Stimulated activated naive B cell treated with anti-CD40 and anti-IgM and Interleukin-4, amounts not matched to agents 10 μg/mL and 1 μg/mL and 100 μg/mL, for 72 hours (primary cell): ENCODE measurements around the gene MORN4.
"Not testable (repeated sequence)": the region's sequence is repeated elsewhere in the genome, so short reads cannot be mapped to it uniquely, and the experiment has no call there.

ENCODE experiments used
- ATAC-seq, 2 donors: fragments of 150-1000 bp; cut with Tn5 transposase; replicated peaks; 2 replicates each; pipeline ENCODE4 v1.10.0; 2021; ENCODE audit warnings: moderate library complexity in 1 of 2
- DNase-seq: peaks from one replicate; pipeline ENCODE4 v3.0.0; 2021
- H3K27ac Mint-ChIP-seq: one replicate; pipeline ENCODE4 v1.8.0; 2022; ENCODE audit warnings: mild to moderate bottlenecking, mixed read lengths
- H3K27me3 Mint-ChIP-seq, 2 donors: one replicate each; pipeline ENCODE4 v1.8.0; 2022; ENCODE audit warnings: mixed read lengths in 2 of 2
- H3K36me3 Mint-ChIP-seq, 2 donors: one replicate each; pipeline ENCODE4 v1.8.0; 2022; ENCODE audit warnings: mixed read lengths in 2 of 2, mild to moderate bottlenecking in 1 of 2
- H3K4me1 Mint-ChIP-seq, 2 donors: one replicate each; pipeline ENCODE4 v1.8.0; 2022; ENCODE audit warnings: mixed read lengths in 2 of 2, mild to moderate bottlenecking in 1 of 2
- H3K4me3 Mint-ChIP-seq, 2 donors: one replicate each; pipeline ENCODE4 v1.8.0; 2022; ENCODE audit warnings: mild to moderate bottlenecking in 2 of 2, mixed read lengths in 2 of 2, moderate library complexity in 1 of 2
- H3K9me3 Mint-ChIP-seq, 2 donors: one replicate each; pipeline ENCODE4 v1.8.0; 2022; ENCODE audit warnings: mixed read lengths in 2 of 2, mild to moderate bottlenecking in 1 of 2

MORN4 gene

GRCh38 chr10:97650726-97651125 lies 17.4 kb upstream of the MORN4 start:
- H3K27ac Mint-ChIP-seq = no peak overlapping the region

DNA sequence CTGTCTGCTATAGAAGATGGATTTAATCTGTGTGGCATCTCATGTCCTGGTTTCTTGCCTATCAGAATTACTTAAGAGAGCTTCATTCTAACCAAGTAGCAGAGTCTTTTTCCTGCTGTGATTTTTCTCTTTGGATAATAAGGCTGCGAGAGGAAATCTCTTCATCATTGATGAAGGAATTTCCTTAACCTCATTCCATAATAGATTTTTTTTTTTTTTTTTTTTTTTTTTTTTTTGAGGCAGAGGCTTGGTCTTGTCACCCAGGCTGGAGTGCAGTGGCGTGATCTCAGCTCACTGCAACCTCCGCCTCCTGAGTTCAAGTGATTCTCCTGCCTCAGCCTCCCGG lies 16.1 kb upstream of the MORN4 start:
- H3K4me3 Mint-ChIP-seq = peak overlapping the region in 1 of 2 donors; percentile 65
- ATAC-seq, H3K9me3 Mint-ChIP-seq, DNase-seq, H3K27me3 Mint-ChIP-seq: not testable (repeated sequence)
- peaks cover 25 to 34% of the 10 kb centered on the region in 2 donors for H3K36me3 Mint-ChIP-seq
- peaks cover 12 to 27% of the 10 kb centered on the region in 2 donors for H3K4me1 Mint-ChIP-seq
- H3K27ac Mint-ChIP-seq = peak overlapping the region; percentile 93

More at GRCh38 chr10:97650726-97651125, 17.4 kb upstream of the MORN4 start:
- Mint-ChIP-seq H3K4me3 (no peak overlapping the region), H3K9me3 (no peaks in the 10 kb centered on the region), H3K27me3 (no peaks in the 10 kb centered on the region), H3K4me1 (peaks cover 12 to 20% of the 10 kb centered on the region in 2 donors), H3K36me3 (peaks cover 17 to 24% of the 10 kb centered on the region in 2 donors)
- DNase-seq = no peak
- ATAC-seq = no peak

GRCh38 chr10:97648562-97649404 lies 15.5 kb upstream of the MORN4 start:
- Mint-ChIP-seq H3K36me3 (peaks cover 25 to 30% of the 10 kb centered on the region in 2 donors), H3K9me3 (no peaks in the 10 kb centered on the region), H3K4me1 (peaks cover 12 to 27% of the 10 kb centered on the region in 2 donors), H3K27ac (peak overlapping the region; percentile 93), H3K4me3 (peak overlapping the region; percentile 53 to 65), H3K27me3 (no peaks in the 10 kb centered on the region)
- ATAC-seq (peak; percentile 100), DNase-seq (peak; percentile 47)

GRCh38 chr10:97647556-97647955 lies 14.3 kb upstream of the MORN4 start:
- H3K9me3 Mint-ChIP-seq = no peaks in the 10 kb centered on the region
- H3K4me3 Mint-ChIP-seq = no peak overlapping the region
- no peaks in the 10 kb centered on the region for H3K27me3 Mint-ChIP-seq
- no peak for DNase-seq
- H3K27ac Mint-ChIP-seq = no peak overlapping the region
- H3K4me1 Mint-ChIP-seq = peaks cover 20 to 37% of the 10 kb centered on the region in 2 donors
- peaks cover 22 to 30% of the 10 kb centered on the region in 2 donors for H3K36me3 Mint-ChIP-seq
- no peak for ATAC-seq

DNA sequence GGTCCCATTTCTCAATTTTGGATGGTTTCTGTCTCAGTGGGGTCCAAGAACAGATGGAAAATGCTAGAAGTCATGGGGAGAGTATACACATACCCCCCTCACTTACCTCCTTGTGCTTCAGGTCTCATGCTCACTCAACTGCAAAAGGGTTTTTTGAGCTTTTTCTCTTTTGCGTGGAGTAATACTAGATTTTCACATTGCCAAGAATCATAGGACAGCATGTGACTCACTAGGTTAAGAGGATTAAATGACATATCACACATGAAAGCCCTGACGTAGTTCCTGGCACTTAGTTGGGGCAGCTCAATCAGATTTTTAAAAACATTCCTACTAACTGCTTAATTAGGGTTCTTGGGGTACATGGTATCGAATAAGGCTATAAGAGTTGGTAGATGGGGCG lies 11.6 kb upstream of the MORN4 start:
- Mint-ChIP-seq H3K9me3 (peaks cover 0 to 2% of the 10 kb centered on the region in 2 donors), H3K36me3 (peaks cover 18 to 33% of the 10 kb centered on the region in 2 donors), H3K27ac (peak overlapping the region; percentile 62), H3K27me3 (no peaks in the 10 kb centered on the region), H3K4me1 (peaks cover 22 to 51% of the 10 kb centered on the region in 2 donors), H3K4me3 (no peak overlapping the region)
- DNase-seq (no peak), ATAC-seq (no peak)

DNA sequence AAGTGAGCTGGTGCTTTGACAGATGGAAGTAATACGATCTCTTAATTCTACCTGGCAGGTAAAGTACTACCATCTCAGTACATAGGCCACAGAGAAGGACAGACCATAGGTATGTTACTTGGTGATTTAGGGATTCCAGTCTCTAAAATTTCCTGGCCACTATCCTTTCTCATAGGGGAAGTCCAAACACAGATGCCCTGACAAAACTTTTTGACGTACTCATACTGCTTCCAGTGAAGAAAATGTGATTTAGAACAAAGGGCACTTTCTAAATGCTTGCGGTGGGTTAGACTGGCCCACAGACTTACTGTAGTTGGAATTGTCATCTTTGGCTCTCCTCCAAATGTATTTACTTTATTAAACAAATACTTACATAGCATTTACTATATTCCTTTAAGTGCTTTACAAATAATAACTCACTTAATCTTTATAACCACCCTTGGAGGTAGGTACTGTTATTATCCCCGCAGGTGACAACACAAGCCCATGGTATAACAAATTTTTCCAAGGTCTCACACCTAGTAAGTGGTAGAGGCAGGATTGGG lies 10.2 kb upstream of the MORN4 start:
- Mint-ChIP-seq H3K4me3 (peak overlapping the region; percentile 72 to 90), H3K9me3 (peaks cover 0 to 2% of the 10 kb centered on the region in 2 donors), H3K36me3 (peaks cover 18 to 33% of the 10 kb centered on the region in 2 donors), H3K27ac (peak overlapping the region; percentile 75), H3K4me1 (peaks cover 16 to 43% of the 10 kb centered on the region in 2 donors), H3K27me3 (no peaks in the 10 kb centered on the region)
- ATAC-seq = no peak
- no peak for DNase-seq

GRCh38 chr10:97642471-97643159 lies 9.3 kb upstream of the MORN4 start:
- peak overlapping the region; percentile 75 for H3K27ac Mint-ChIP-seq

DNA sequence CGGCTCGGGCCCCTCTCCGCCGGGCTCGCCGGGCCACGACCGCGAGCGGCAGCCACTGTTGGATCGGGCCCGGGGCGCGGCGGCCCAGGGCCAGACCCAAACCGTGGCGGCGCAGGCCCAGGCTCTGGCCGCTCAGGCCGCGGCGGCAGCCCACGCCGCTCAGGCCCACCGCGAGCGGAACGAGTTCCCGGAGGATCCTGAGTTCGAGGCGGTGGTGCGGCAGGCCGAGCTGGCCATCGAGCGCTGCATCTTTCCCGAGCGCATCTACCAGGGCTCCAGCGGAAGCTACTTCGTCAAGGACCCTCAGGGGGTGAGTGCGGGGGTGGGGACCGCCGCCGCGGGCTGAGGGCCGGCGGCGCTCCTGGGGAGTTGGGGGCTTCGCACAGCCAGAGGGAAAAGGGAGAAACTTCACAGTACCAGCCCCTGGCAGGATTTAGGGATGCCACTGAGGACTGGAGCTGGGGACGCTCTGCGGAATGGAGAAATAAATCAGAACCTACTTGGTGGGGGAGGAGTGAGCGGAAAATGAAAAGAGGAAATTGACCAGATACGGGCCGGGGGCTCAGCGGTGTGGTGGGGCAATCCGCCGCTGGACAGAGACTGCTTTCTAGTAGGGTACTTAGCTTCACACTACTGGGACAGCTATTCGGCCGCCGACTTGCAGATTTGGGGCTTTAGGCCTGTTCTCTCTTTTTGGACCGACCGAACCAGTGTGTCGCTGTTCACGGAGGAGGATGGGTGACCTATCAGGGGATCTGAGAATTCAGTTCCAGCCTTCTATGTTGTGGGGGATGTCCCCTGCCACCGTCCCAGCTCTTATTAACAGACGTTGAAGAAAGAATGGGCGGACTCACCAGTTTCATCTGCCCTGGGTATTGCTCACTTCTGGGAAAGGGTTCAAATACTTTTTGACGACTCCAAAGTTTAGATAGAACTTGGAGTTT lies 7.8 kb upstream of the MORN4 start:
- ATAC-seq (peak; percentile 32 to 48), DNase-seq (peak; percentile 35)
- peaks cover 13 to 27% of the 10 kb centered on the region in 2 donors for H3K36me3 Mint-ChIP-seq
- H3K9me3 Mint-ChIP-seq = peaks cover 0 to 2% of the 10 kb centered on the region in 2 donors
- H3K4me3 Mint-ChIP-seq = peak overlapping the region; percentile 90 to 96
- peak overlapping the region; percentile 96 for H3K27ac Mint-ChIP-seq
- peaks cover 11 to 31% of the 10 kb centered on the region in 2 donors for H3K4me1 Mint-ChIP-seq
- no peaks in the 10 kb centered on the region for H3K27me3 Mint-ChIP-seq

More at GRCh38 chr10:97642471-97643159, 9.3 kb upstream of the MORN4 start:
- DNase-seq, H3K27me3 Mint-ChIP-seq, H3K9me3 Mint-ChIP-seq, ATAC-seq: not testable (repeated sequence)
- peaks cover 16 to 30% of the 10 kb centered on the region in 2 donors for H3K36me3 Mint-ChIP-seq
- peaks cover 13 to 34% of the 10 kb centered on the region in 2 donors for H3K4me1 Mint-ChIP-seq
- H3K4me3 Mint-ChIP-seq = peak overlapping the region; percentile 72 to 90

DNA sequence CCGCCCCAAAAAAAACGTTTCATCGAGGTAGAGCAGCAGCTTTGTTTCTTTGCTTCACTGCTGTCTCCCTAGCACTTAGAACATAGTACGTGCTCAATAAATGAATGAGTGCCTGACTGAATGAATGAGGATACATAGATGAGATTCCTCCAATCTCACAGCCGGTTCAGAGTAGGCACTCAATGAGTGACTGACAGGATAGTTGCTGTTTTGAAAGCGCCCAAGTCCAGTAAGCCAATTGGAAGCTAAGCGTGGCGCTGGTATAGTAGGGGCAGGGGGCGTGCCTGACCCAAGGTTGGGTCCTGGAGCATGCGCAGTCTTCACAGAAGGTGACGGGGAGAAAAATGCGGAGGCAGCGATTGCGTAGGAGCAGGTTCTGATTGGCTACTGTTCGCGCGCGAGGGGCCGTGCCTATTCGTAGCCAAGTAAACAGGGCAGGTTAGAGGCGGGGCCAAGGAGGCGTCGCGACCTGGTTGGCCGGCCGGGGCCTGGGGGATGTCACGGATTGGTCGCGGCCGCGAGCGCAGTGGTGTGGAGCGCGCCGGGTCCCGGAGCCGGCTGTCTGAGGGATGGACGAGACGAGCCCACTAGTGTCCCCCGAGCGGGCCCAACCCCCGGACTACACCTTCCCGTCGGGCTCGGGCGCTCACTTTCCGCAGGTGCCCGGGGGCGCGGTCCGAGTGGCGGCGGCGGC lies 7.0 kb upstream of the MORN4 start, which contains the start of gene PI4K2A:
Gene PI4K2A (plus strand): TSS at position 498 of the 694 bp plus-strand sequence. CDS start 72 bp downstream, at position 570.
- DNase-seq (peak; percentile 99), ATAC-seq (peak; percentile 96 to 98)
- Mint-ChIP-seq H3K27me3 (no peaks in the 10 kb centered on the region), H3K9me3 (peaks cover 0 to 2% of the 10 kb centered on the region in 2 donors), H3K4me1 (peaks cover 11 to 30% of the 10 kb centered on the region in 2 donors), H3K36me3 (peaks cover 13 to 22% of the 10 kb centered on the region in 2 donors), H3K27ac (peak within 1 kb of the TSS; percentile 96), H3K4me3 (peak within 1 kb of the TSS; percentile 90 to 96)

DNA sequence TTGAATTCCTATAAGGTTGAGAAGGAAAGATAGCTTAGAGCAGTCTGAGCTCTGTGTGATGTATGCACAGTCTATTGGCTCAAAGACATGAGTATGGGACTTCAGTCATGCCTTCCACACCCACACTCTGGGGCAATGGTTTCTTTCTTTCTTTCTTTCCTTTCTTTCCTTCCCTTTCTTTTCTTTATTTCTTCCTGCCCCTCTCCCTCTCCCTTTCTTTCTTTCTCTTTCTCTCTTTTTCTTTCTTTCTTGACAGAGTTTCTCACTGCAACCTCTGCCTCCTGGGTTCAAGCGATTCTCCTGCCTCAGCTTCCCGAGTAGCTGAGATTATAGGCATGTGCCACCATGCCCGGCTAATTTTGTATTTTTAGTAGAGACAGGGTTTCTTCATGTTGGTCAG lies 5.8 kb upstream of the MORN4 start:
- H3K9me3 Mint-ChIP-seq, DNase-seq, ATAC-seq, H3K4me3 Mint-ChIP-seq, H3K27me3 Mint-ChIP-seq, H3K27ac Mint-ChIP-seq: not testable (repeated sequence)
- Mint-ChIP-seq H3K36me3 (peaks cover 6 to 13% of the 10 kb centered on the region in 2 donors), H3K4me1 (peaks cover 11 to 24% of the 10 kb centered on the region in 2 donors)

- H3K27ac Mint-ChIP-seq = no peak overlapping the region
- H3K27me3 Mint-ChIP-seq = peaks cover 0 to 4% of the 10 kb centered on the region in 2 donors
- H3K4me1 Mint-ChIP-seq = peaks cover 13 to 20% of the 10 kb centered on the region in 2 donors
- no peak overlapping the region for H3K4me3 Mint-ChIP-seq
- peaks cover 2 to 6% of the 10 kb centered on the region in 2 donors for H3K36me3 Mint-ChIP-seq
- ATAC-seq = no peak
- DNase-seq = no peak
- H3K9me3 Mint-ChIP-seq = peaks cover 0 to 2% of the 10 kb centered on the region in 2 donors
Observed at GRCh38 chr10:97635577-97635976, 2.3 kb upstream of the MORN4 start.

DNA sequence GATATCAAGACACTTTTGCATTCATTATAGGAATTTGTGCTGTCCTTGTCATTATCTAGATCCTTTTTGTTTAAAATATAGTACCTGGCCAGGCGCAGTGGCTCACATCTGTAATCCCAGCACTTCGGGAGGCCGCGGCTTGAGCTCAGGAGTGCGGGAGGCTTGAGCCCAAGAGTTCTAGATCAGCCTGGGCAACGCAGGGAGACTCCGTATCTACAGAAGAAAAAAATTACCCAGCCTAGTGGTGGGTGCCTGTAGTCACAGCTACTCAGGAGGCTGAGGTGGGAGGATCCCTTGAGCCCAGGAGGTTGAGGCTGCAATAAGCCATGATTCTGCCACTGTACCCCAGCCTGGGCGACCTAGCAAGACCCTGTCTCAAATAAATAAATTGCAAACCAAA lies 621 bp upstream of the MORN4 start:
- DNase-seq = peak; percentile 5
- Mint-ChIP-seq H3K27me3 (peaks cover 0 to 4% of the 10 kb centered on the region in 2 donors), H3K9me3 (no peaks in the 10 kb centered on the region), H3K4me3 (peak overlapping the region; percentile 93 to 97), H3K27ac (peak overlapping the region; percentile 54), H3K4me1 (peaks cover 10 to 16% of the 10 kb centered on the region in 2 donors), H3K36me3 (peaks cover 2 to 6% of the 10 kb centered on the region in 2 donors)
- peak in 1 of 2 donors; percentile 52 for ATAC-seq

- H3K4me3 Mint-ChIP-seq = no peak overlapping the region
- no peak overlapping the region for H3K27ac Mint-ChIP-seq
- peaks cover 10 to 16% of the 10 kb centered on the region in 2 donors for H3K4me1 Mint-ChIP-seq
- no peak for ATAC-seq
- H3K36me3 Mint-ChIP-seq = peaks cover 2 to 6% of the 10 kb centered on the region in 2 donors
- H3K27me3 Mint-ChIP-seq = peaks cover 0 to 4% of the 10 kb centered on the region in 2 donors
- no peaks in the 10 kb centered on the region for H3K9me3 Mint-ChIP-seq
- no peak for DNase-seq
Observed at GRCh38 chr10:97631098-97631497, 2.2 kb downstream of the MORN4 start.
